ENCODE results near the gene HIRA.
A peak's percentile ranks its signal among the peaks of the same experiment; 100 is the strongest.

The HIRA gene

GRCh38 chr22:19431649-19432132 lies at the start of gene HIRA:
Gene HIRA, minus strand, starts transcription at chr22:19431733. Its CDS starts 257 bp downstream, at chr22:19431476.
- DNase-seq (ENCODE audit: low read depth) = no peak

GRCh38 chr22:19480789-19481188 lies 49.3 kb upstream of the HIRA start:
- DNase-seq (ENCODE audit: low read depth) = no peak

DNA sequence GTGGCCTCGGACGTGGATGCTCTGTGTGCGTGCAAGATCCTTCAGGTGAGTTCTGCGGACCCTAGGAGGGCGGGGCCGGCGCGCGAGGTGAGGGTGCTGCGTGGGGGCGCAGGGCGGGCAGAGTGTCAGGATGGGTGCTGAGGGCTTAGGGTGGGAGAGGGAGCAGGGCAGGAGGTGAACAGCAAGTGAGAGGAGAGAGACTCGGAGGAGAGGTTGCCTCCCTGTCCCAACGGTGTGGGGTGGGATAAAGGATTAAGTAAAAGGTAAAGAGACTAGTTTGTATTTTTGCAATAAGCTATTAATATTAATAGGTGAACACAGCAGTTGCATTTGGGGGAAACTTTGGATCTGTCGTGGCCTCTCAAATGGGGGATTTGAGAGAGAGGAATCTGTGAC lies 48.6 kb upstream of the HIRA start:
- no peak for DNase-seq (ENCODE audit: low read depth)

GRCh38 chr22:19479355-19480172 lies 48.0 kb upstream of the HIRA start, which contains the start of gene CDC45:
Gene CDC45, plus strand, starts transcription at chr22:19479920. Its CDS starts 49 bp downstream, at chr22:19479969.
- DNase-seq (ENCODE audit: low read depth) = peak; percentile 97

DNA sequence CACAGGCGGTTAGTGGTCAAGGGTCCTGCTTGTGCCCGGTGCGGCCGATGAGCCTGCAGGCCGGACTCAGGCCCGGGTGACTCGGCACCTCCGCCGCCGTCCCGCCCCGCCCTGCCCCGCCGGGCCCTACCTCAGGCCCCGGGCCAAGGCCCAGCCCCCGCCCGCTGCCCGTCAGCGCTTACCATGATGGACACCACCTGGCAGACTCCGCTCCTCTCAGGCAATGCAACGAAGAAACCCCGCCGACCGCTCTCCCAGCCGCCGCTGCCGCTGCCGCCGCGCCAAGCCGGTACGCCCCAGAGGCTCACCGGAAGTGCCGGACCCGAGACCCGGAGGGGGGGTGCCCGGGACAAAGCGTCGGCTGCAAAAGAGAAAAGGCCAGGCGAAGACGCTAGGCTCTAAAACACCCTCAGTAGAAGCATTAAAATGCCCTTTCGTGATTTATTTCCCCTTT lies 47.4 kb upstream of the HIRA start, which contains the start of gene UFD1:
UFD1 (minus strand) TSS at position 293 of the 454 bp plus-strand sequence; CDS start at position 185, 108 bp downstream.
- DNase-seq (ENCODE audit: low read depth) = no peak

DNA sequence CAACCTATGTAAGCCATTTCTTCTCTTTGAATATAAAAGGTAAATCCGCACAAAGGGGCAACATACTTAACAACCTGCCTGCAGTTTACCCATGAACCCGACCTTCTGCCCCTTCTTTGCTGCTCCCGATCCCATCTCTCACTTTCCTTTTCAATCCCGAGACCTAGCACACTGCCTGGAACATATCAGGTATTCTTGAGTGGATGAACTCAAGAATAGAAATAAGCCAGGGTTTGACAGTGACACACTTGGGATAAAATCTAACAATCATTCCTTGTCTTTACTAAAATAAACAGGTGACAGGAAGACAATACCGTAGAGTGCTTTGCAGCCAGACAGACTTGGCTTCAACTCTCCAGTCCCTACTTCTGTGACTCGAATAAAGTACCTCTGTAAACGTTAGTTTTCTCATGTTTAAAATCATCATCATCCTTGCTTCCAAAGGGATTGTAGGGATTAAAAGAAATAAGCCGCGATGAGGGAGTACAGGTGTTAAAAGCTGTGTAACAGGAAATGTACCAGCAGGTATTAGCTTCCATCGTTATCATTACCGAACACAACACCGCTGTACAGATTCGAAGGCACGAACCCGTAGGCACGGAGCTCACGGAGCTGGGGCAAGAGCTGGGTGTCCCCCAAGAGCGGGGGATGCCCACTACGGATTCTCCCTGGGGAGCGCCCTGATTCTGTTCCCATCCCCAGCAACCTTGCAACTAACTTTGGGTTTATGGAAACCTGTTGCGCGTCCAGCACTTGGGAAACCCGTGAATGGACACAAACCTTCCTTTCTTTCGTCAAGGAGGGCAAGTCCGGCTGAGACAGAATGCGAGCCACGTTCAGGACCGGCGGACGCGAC lies 46.7 kb upstream of the HIRA start:
- DNase-seq (ENCODE audit: low read depth) = no peak

DNA sequence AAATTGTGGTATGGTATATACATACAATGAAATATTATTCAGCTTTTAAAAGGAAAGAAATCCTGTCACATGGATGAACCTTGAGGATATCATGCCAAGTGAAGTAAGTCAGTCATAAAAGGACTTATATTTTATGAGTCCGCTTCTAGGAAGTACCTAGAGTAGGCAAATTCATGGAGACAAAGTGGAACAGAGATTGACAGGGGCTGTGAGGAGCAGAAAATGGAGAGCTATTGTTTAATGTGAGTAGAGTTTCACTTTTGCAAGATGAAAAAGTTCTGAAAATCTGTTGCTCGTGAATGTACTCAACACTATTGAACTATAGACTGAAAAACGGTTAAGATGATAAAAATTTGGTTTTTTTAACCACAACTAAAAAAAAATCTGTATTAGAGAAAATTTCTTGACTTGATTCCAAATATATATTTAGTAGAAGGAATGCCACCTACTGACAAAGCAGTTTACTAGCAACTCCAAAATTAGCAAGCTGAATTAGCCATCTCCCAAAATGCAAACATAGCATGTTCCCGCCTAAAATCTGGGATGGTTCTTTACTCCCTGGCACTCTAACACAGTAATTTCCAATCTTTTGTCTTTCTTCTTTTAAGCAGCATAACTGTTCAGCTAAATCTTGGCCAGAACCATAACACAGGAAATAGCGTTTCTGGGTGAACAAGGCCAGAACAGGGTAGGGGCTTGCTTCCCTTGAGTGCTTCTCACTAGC lies 46.0 kb upstream of the HIRA start:
- DNase-seq (ENCODE audit: low read depth) = no peak

DNA sequence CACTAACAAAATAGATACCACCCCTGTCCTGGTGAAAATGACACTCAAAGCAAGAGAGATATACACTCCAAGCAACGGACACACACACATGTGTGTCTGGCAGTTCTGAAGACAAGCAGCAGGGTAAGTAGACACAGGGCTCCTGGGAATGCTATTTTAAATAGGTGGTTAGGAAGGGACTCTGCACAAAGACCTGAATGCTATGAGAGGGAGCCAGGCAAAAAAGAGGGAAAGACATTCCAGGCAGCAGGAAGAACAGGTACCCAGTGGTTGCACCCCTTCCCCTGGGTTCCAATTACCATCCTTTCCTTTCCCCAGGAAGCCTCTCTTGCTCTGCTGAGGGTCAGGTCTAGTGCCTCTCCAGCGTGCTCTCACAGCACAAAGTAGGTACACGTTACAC lies 44.5 kb upstream of the HIRA start:
- DNase-seq (ENCODE audit: low read depth) = no peak

GRCh38 chr22:19473578-19473977 lies 42.0 kb upstream of the HIRA start:
- no peak for DNase-seq (ENCODE audit: low read depth)

GRCh38 chr22:19472233-19472632 lies 40.7 kb upstream of the HIRA start:
- DNase-seq (ENCODE audit: low read depth) = no peak

DNA sequence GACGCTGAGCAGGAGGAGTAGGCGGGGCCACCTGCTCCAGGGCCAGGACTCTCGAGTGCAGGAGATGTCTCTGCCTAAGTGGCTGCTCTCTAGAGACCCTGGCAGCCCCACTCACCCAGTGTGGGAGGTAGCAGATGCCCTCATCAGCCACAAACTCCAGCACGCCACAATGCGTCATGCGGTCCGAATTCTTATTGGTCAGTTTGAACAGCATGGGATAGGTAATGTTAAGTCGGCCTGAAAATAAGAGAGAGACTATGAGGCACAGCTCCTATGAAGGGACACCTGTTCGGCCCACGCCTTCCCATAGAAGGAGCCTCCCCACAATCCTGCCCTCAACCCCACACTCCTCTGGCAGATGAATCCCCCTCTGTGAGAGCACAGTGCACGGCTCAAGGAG lies 40.0 kb upstream of the HIRA start:
- DNase-seq (ENCODE audit: low read depth) = no peak

DNA sequence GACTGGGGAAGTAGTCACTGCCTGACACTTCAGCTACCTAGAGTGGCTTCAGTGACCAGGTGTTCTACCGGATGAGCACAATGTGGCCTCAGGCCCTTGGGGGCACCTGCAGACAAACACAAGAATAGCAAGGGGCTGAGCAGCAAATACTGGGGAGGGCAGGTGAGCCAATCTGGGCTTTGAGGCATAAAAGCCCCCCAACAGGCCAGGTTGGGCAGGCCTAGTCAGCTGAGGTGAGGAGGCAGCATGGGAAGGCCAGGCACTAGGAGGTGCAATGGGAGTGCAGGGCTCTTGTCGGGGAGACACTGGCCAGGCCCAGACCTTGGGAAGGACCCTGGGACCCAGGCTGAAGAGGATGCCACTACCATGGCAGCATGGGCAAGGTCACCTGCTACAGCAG lies 38.5 kb upstream of the HIRA start:
- no peak for DNase-seq (ENCODE audit: low read depth)

DNA sequence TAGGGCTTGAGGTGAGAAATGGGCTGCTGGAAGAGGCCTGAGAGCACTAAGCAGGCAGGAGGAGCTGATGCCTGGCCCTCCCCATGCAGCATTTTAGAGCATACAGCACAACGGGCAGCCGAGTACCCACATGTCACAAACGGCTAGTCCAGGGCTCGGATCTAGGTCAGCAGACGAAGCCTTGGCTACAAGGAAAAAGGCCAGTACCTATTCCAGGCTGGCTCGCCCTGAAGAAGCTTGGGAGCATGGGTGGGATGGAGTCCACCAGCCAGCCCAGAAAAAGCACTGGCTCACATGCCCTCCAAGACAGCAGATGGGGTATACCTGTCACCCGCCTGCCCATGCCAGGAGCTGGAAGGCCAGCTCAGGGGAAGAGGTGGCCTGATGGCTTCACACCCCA lies 37.9 kb upstream of the HIRA start:
- DNase-seq (ENCODE audit: low read depth) = no peak

GRCh38 chr22:19467912-19468311 lies 36.4 kb upstream of the HIRA start:
- no peak for DNase-seq (ENCODE audit: low read depth)

- DNase-seq (ENCODE audit: low read depth) = no peak
Observed at GRCh38 chr22:19466848-19467752, 35.6 kb upstream of the HIRA start.

- DNase-seq (ENCODE audit: low read depth) = no peak
Observed at GRCh38 chr22:19466126-19466716, 34.7 kb upstream of the HIRA start.

DNA sequence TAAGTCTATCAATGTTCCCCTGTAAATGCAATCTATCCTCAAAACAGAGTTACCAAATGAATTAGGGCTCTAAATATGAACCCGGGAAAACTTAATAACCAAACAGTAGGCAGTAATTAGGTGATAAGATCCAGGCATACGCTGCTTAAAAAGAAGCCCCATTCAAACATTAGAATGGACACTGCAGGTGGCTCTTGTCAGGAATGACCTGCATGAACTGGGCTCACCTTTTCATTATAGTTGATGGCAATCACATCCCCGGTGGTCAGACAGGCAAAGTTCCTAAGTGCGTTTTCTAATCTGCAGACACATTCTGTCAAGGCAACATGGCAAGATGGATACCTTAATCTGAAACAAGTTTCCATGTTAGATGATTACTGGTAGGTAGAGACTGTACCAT lies 33.4 kb upstream of the HIRA start:
- DNase-seq (ENCODE audit: low read depth) = no peak

- DNase-seq (ENCODE audit: low read depth) = no peak
Observed at GRCh38 chr22:19464546-19464945, 33.0 kb upstream of the HIRA start.

DNA sequence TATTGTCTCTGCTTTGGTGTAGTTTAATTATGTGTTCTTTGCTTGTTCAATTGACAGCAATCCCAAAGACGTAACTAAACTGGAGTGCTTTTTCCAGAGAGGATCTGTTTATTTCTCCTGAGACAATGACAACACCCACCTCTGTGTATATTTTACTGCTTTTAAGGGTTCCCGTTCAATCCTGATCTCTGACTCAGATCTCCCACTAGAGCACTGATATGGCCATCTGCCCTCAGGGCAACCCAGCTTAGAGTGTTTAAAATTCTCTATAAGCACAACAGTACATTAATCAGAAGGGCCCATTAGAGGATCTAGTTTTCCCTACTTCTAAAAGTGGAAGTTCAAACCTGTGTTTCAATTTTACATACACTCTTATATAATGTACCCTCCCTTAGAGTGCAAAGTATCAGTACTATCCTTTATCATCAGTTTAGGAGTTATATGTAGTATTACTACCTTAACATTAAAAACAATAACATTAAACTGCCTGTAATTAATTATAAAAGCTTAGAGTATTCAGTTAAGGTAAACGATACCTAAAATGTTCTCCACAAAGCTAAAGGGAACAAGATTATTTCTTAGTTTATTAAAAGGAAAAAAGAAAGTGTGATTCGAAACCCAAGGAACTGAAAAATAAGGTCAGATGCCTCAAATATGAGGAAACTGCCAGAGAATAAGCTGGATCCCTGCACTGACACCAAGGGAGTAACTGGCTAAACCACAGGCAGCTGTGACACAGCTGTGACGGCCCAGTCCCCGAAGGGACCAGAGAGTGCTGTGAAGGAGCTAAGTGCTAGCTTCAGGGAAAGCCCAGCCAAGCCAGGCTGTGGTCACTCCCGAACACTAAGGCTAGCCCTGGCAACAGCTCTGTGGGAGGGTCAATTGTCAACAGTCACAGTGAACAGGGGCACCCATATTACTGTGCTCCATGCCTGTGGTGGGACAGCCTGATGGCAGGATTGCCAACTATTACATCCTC lies 32.2 kb upstream of the HIRA start:
- DNase-seq (ENCODE audit: low read depth) = no peak
